Lower leg skin (tissue), 4 donors: ENCODE data around the gene PRKAR1B. TPM values are rescaled to one million over a fixed set of nuclear protein-coding genes. Genes with fewer than 3 reads are reported as not detected.

Source experiments
- DNase-seq, 2 donors: peaks; one replicate each; pipeline ENCODE4 v3.0.0-alpha.2; 2019; ENCODE audit warnings: low spot score in 2 of 2
- H3K4me3 ChIP-seq: fragments of 200-600 bp; sonication (generic); 2 replicates; pipeline ENCODE4 v1.5.1; 2017; ENCODE audit warnings: mild to moderate bottlenecking, low read depth; ENCODE audit not compliant: poor library complexity, severe bottlenecking
- CTCF ChIP-seq, 3 donors: fragments of 450-650 bp; IDR thresholded peaks; one replicate each; pipeline ENCODE4 v1.5.1; 2016; ENCODE audit warnings: antibody characterized with exemption in 3 of 3, mild to moderate bottlenecking in 3 of 3, moderate library complexity in 2 of 3
- POLR2A ChIP-seq, 2 donors: fragments of 450-650 bp; IDR thresholded peaks; one replicate each; pipeline ENCODE4 v1.6.1; 2016 to 2017; ENCODE audit warnings: antibody characterized with exemption in 2 of 2, mild to moderate bottlenecking in 1 of 2, moderate library complexity in 1 of 2
- WGBS, 2 donors: methylation state at CpG; one replicate each; pipeline ENCODE4 v1.1.5; 2018; 5-methylcytosine and 5-hydroxymethylcytosine counted together
- intact Hi-C: fragments of 100-400 bp; cut with DNase I; formaldehyde crosslinking; loops from one replicate; pipeline ENCODE4 v1.15.0; 2023; ENCODE audit warnings: low total_unique reads
- total RNA-seq, 4 donors: library from RNA; depleted of rRNA; stranded (reverse); fragments of >200 nt; gene quantifications; one replicate each; pipeline ENCODE4 v1.1.0, GENCODE V29; 2016

Gene PRKAR1B
- total RNA-seq, 4 donors from 2014 or later: 7.8 to 16.9 (median 15.0) TPM

GRCh38 chr7:566100-566499, 161.0 kb downstream of the PRKAR1B start:
- DNase-seq: no peak
- no peak overlapping the region for H3K4me3 ChIP-seq
- WGBS, 2 donors: 97% methylated on average over 1 of the region's 1 CpG
- intact Hi-C loops: no loop called here
- no peak for TF ChIP-seq CTCF (IDR thresholded peaks at IDR 0.05)
- TF ChIP-seq POLR2A (IDR thresholded peaks at IDR 0.05): no peak

GRCh38 chr7:564176-564865, 162.8 kb downstream of the PRKAR1B start:
- DNase-seq: no peak
- intact Hi-C loops: no loop called here
- no peak for TF ChIP-seq POLR2A (IDR thresholded peaks at IDR 0.05)
- no peak for TF ChIP-seq CTCF (IDR thresholded peaks at IDR 0.05)
- WGBS, 2 donors: 82 to 86% methylated on average over 21 to 26 of the region's 26 CpGs
- no peak overlapping the region for H3K4me3 ChIP-seq

- intact Hi-C loops: no loop called here
- no peak overlapping the region for H3K4me3 ChIP-seq
- TF ChIP-seq CTCF (IDR thresholded peaks at IDR 0.05) (no peak), POLR2A (IDR thresholded peaks at IDR 0.05) (no peak)
- 91 to 94% methylated on average over 11 of the region's 11 CpGs for WGBS, 2 donors
- DNase-seq: no peak
These were observed 163.4 kb downstream of the PRKAR1B start for GRCh38 chr7:563629-564170.

GRCh38 chr7:562789-563628, 164.1 kb downstream of the PRKAR1B start:
- TF ChIP-seq CTCF (IDR thresholded peaks at IDR 0.05) (no peak), POLR2A (IDR thresholded peaks at IDR 0.05) (no peak)
- 89 to 92% methylated on average over 17 of the region's 17 CpGs for WGBS, 2 donors
- no peak overlapping the region for H3K4me3 ChIP-seq
- intact Hi-C loops: no loop called here
- DNase-seq: no peak

GRCh38 chr7:562374-562675, 164.8 kb downstream of the PRKAR1B start:
- TF ChIP-seq POLR2A (IDR thresholded peaks at IDR 0.05) (no peak), CTCF (IDR thresholded peaks at IDR 0.05) (no peak)
- no peak for DNase-seq
- no peak overlapping the region for H3K4me3 ChIP-seq
- intact Hi-C loops: no loop called here
- 81 to 82% methylated on average over 7 of the region's 7 CpGs for WGBS, 2 donors
